HG03439 (cell line): ENCODE results near the gene GOLGA1.
"Not testable (repeated sequence)": the region's sequence is repeated elsewhere in the genome, so short reads cannot be mapped to it uniquely, and the experiment has no call there.

Experiments used
- ATAC-seq: cut with Tn5 transposase; IDR thresholded peaks from one replicate; pipeline ENCODE4 v1.9.1; 2021; ENCODE audit warnings: mild to moderate bottlenecking, moderate library complexity; ENCODE audit not compliant: unreplicated experiment

Gene GOLGA1

DNA sequence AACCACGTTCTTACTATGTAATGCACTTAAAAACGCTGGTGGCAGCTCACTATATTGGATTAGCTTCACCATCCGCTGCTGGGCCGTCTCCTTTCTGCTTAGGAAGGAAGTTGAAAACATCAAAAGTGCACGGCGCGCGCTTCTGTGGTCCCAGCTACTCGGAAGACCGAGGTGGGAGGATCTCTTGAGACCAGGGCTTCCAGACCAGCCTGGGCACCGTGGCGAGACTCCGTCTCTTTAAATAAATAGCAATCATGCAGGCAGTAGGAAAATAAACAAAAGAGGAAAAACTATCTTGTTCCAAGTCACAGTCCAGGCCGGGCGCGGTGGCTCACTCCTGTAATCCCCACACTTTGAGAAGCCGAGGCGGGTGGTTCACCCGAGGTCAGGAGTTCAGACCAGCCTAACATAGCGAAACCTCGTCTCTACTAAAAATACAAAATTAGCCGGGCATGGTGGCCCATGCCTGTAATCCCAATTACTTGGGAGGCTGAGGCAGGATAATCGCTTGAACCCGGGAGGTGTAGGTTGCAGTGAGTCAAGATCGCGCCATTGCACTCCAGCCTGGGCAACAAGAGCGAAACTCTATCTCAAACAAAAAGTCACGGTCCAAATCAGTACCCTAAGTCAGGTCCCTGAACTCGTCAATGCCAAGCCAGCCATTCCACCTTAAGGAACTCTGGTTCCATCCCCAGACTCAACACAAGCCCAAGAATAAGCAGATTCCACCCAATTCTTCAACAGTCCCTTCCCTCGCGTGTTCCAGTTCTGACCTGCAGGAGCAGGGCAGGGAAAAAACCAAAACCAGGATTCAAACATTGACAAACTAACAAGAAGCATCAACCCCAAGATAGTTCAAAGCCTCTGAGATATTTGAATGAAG lies 1.0 kb upstream of the GOLGA1 start:
- ATAC-seq, result peak; percentile 17

DNA sequence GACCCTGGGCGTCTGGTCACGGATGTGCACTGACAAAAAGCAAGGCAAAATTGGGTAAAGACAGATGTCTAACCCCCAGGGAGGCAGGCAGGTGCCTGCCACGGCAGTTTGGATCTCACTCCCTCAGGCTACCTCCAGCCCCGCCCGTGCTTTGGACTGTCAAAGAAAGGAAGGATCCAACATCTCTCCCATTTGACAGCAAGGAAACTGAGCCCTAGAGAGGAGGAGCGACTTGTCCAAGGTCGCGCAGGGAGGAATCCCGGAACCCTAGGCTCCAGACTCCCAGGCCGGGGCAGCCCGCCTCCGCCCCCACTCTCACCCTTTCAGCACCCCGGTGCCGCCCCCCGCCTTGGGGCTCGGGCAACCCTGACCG lies 376 bp downstream of the GOLGA1 start:
- peak; percentile 37 for ATAC-seq

DNA sequence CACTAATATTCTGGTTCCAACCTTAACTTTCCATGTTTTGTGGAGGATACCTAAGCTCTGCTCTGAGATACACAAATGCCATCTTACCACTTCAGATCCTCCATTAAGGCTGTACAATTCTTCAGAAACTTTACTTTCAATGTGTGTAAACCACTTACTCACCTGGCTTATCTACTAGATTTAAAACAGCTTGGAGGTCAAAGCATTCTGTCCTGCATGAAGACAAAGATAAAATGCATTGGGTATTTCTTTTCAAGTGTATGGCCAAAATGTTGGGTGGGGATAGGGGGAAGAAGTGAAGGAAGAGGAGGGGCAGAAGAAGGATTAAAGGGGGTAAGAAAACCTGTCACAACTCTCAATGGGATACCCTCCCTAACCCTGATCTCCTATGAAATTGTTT lies 939 bp downstream of the GOLGA1 start:
- ATAC-seq, result no peak

DNA sequence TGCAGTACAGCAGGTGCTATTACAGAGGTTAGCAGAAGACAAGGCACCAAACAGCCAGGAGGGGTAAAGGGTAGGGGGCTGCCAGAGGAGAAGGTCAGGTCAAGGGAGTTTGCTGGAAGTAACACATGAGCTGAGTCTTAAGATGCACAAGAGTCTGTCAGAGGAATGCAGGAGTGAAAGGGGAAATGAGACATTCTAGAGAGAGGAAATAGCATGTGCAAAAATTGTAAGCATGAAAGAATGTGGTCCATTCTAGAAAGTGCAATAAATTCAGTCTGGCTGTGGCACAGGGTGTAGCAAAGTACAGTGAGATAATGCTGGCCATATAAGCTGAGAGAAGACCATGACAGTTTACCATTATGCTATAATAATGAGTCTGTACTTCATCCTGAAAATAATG lies 6.6 kb downstream of the GOLGA1 start:
- no peak for ATAC-seq

DNA sequence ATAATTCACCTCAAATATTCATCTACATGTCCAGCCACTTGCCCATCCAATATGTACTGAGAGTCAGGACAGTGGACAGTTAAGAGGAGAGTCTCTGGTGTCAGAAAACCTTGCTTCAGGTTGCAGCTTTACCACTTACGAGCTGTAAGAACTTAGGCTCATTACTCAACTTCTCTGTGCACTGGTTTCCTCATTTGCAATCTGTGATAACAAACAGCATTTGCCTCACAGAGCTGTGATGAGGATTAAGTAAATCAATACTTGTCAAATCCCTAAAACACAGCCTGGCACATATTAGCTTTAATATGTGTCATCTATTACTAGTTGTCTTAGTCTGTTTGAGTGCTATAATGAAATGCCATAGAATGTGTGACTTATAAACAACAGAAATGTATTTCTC lies 8.6 kb downstream of the GOLGA1 start:
- ATAC-seq, result no peak

DNA sequence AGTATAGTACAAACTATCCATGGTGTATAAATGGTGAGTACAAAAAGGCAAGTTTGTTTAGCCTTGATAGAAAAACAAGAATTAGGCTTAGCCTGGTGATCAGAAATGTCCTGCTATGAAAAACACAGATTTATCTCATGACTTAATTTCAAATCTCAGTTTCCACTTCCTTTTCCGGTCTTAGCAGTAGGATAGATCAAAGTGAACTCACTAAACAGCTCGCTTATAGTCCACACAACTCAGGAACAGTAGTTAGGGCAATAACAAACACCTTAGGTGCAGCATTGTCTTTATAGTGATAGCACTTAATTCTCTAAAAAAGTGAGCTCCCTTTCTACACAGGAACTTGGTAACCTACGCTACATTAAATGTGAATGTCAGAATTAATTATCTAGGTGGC lies 11.4 kb downstream of the GOLGA1 start:
- ATAC-seq, result no peak

DNA sequence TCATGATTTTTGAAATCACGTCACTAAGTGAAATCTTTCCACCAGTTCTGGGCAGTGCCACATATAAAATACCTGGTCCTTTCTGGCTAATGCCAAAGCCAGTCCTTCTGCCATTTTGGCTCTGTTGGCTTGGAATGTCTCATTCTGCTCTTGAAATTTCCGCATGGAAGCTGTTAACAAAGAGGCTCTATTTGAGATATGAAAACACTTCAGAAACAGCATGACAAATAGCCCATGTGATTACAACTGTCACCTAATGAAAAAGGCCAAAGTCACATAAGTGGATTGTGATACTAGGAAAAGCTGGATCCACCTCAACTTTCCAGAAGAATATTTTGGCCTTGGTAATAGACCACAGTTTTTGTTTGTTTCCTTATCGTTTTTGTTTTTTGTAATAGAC lies 12.8 kb downstream of the GOLGA1 start:
- no peak for ATAC-seq

DNA sequence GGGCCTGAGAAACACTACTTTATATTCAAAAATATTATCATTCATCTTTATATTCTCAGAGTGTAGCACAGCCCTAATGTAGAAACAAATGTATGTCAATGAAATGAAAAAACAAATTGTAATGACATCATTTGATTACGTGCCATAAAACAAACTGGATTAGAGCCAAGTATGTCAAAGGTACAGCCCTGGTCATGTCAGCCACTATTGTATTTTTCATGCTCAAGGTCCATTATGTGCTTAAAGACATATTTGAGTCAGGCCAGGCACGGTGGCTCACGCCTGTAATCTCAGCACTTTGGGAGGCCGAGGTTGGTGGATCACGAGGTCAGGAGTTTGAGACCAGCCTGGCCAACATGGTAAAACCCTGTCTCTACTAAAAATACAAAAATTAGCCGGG lies 20.5 kb downstream of the GOLGA1 start:
- ATAC-seq, result not testable (repeated sequence)

DNA sequence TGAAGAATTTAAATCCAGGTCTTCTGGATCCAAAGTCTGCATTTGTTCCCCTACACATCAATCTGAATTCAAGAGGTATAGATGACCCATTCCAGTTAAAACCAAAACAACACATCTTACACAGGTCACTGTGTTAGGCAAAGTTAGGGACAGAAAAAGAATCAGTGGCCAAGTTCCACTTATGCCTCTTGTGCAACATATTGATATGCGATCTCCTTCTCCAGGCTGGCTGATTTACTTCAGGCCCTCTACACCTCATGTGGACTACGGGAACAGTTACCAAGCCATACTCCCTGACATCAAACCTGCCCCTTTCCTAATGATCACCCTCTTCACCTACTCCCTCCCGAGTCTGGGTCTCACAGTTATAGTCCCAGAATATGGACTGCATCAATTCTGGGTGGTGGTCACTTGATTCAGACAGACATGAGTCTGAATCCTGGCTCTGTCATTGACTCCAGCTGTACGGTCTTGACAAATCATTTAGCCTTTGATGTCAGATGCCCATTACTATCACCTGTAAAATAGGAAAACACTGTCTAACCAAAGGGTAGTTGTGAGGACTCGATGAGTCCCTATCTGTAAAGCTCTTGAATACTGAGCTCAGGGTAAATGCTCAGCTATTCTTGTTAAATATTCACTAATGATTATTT lies 26.0 kb downstream of the GOLGA1 start:
- ATAC-seq, result no peak

DNA sequence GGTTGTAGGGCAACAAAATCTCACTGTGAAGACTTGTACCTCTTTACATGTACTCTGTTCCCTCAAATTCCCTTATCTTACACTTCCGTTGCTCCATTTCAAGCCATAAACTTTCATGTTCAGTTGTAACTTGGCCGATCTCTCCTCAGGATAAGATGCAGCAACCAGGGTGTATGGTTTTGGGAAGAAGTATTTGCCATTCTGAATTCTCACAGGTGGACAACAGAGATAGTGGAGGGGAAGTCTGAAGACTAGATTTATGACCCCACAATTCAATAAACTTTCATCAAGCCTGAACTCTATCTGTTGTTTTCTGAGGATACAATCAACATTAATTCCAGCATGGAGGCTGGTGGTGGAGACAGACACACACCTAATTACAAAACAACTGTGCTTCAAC lies 27.5 kb downstream of the GOLGA1 start:
- no peak for ATAC-seq

DNA sequence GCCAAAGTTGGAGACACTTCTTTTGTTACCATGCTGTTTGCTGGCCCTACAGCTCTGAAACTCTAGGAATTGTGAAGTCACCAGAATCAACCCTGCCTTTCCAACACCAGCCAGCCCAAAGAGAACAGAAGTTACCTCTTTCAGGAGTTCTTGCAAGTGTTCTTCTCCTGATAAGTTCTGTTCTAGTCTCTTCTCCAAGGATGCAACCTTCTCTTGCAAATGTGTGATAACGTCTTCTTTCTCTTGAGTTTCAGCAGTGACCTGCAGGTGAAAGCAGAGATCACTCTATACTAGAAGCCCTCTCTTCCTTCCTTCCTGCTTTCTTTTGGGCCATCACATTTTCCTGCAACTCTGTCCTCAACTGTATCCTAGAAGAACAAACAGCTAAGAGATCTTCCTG lies 29.1 kb downstream of the GOLGA1 start:
- no peak for ATAC-seq

DNA sequence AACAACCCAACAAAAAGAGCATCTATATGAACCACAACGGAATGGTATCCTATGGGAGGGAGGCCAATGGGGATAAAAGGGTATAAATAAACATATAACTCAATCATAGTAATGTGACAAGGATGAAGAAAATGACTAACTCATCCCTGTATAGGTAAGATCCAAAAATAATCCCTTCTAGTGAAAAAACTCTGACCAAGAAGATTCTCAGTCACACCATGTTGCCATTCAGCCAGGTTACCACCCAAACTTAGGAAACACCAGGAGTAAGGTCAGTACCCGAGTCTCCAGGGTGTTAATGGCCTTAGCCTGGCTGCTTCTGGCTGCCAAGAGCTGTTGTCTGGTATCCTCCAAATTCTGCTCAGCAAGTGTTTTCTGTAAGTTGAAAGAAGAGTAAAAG lies 32.8 kb downstream of the GOLGA1 start:
- ATAC-seq, result no peak

DNA sequence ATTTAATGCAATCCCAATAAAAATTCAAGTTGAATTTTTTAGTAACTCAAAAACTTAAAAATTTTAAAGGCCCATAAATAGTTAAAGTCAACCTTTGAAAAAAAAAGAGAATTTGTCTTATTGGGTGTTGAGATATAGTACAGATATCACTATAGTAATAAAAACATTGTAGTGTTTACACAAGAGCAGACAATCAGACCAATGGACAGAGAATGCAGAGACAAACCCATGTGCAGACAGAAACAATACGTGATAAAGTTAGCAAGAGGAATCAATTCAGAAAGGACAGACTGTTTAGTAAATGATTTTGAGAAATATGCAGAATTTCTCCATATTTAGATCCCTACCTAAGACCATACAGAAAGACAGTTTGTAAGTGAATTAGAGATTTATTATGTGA lies 33.9 kb downstream of the GOLGA1 start:
- ATAC-seq, result no peak

DNA sequence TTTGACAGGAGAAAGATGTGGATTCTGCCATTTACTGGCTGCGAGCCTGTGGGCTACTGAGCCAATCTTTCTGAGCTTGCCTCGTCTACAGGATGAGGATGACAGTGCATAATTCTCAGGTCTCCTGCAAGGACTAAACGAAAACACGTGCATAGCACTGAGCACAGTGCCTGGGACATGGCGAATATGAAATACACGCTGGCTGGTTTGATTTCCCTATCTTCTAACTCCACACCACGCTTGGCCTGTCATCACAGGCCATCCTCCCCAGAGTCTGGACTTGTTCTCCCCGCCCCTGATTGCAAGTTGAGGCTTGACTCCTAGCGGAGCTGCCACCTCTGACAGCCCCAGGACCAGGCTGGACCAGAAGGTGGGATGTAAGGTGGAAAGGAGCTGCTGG lies 41.0 kb downstream of the GOLGA1 start:
- no peak for ATAC-seq

DNA sequence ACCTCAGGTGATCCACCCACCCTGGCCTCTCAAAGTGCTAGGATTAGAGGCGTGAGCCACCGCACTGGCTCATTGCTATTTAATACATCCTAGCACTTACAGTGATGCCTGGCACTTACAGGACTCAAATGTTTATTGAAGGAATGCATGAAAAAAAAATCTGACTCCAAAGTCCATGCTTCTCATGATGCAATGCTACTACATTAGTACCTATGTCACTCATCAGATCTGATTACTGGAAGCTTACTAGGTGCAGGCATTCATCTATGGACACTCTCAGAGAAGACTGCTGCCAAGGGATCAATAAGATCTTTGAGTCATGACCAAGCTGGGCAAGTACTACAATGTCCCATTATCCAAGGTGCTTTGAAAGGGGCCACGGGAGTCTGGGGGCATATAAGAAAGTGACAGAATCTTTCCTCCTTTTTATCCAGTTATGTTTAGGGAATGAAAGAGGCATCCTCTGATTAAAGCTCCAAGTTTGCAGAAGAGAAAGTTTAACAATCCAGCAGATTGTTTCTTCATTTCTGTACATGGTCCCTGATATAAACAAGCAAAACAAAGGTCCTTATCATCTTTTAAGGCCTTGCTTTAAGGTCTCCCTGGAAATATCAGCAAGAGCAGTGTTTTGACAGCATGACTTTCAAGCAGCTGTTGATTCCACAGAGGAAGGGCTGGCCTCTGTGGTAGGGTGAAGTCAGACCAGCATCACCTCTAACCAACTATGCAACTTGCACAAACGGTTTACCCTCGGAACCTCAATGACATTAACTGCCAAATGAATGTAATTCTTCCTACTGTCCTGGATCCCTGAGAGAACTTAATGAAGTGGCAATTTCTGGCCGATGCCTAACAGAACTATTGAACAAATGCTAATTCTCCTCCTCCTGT lies 43.1 kb downstream of the GOLGA1 start:
- ATAC-seq, result no peak

DNA sequence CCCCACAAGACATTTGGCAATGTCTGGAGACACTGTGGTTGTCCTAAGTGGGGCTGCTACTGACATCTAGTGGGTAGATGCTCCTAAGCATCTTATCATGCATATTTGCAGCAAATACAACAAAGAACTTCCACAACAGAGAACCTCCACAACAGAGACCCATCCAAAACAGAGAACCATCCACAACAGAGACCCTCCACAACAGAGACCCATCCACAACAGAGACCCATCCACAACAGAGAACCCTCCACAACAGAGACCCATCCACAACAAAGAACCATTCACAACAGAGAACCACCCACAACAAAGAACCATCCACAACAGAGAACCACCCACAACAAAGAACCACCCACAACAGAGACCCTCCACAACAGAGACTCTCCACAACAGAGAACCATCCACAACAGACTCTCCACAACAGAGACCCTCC lies 46.1 kb downstream of the GOLGA1 start:
- ATAC-seq, result no peak

DNA sequence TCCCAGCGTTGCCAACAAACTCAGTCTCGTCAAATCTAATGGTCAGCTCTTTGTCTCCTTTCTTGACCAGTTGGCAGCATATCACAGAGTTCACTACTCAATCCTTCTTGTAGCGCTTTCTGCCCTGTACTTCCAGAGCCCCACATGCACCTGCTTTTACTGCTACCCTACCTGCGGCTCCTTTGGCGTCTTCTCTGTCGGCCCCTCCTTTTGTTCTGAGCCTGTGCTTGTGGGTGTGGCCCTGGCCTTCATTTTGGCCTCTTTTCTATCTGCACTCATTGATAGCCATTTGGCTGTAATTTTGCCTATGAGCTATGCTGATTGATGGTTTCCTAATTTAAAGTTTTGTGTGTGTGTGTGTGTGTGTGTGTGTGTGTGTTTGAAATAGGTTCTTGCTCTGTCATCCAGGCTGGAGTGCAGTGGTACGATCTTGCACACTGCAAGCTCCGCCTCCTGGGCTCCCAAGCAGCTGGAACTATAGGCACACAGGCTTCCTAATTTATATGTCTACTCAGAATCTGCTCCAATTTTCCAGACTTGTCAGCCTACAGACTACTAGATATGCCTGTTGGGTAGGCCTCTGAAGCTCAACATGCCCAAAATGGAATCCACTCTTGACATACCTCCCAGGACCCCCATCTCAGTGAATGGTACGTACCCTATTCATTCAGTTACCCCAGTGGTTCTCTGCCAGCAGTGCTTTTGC lies 46.7 kb downstream of the GOLGA1 start:
- ATAC-seq, result no peak

DNA sequence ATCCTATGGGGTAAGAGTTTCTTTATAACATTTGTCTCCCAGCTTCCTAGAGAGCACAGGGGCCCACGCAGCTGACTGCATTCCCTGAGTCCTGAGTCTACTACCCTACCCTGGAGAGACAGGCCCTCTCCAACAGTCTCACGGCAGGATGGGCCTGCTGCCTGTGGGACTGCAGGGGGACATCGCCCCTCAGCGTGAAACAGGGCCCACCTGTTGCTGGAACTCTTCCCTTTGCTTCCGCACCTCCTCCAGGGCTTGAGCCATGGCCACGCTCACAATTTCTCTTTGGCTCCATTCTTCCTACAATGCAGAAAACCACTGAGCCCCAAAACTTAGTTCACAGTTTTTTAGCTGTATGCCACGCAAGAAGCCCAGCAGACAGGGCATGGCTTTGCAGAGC lies 50.7 kb downstream of the GOLGA1 start:
- ATAC-seq, result no peak

DNA sequence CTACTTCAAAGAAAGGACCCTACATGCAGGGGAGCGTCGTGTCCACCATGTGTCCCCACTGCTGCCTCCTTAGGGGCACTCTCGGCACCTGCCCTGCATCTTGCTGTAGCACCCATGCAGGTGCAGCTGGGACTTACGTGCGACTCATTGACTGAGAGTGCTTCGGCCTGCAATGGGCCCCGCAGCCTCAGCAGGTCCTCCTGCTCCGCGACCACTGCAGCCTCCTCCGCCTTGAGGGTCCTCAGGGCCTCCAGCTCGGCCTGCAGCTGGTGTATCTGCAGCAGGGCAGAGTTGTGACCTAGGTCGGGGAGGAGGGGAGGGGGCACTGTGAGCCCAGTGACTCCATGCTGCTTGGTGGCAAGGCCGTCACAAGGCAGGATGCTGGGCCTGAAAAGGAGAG lies 51.9 kb downstream of the GOLGA1 start:
- ATAC-seq, result no peak

DNA sequence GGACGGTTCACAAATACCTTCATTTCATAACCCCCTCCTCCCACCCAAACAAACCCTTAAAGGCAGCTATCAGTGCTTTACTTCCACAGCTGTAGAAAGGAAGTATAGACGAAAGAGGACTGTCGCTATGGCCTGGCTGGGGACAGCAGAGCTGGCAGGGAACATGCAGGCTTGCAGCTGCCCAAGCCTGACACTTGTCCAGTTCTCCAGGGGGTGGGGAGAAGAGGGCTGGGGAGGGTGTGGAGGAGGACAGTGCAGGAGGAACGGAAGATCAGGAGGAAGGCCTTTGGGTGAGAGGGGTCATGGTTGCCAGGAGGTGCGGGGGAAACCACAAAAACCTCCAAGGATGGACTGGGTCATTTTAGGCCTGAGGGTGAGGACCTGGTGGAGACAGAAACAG lies 53.1 kb downstream of the GOLGA1 start:
- no peak for ATAC-seq
